HCT116 (cell line): ENCODE data around the gene WDFY2. TPM values are rescaled to one million over a fixed set of nuclear protein-coding genes. Genes with fewer than 3 reads are reported as not detected.

Experiments used
- ATAC-seq: fragments of 200-7000 bp; cut with Tn5 transposase; 2 replicates; pipeline ENCODE4 v1.9.1; 2020; ENCODE audit warnings: mild to moderate bottlenecking, moderate library complexity
- BruUV-seq: library from RNA; stranded (reverse); fragments of 400-500 nt; replicated peaks from 2 replicates; lab custom pipeline; 2021; lab: Mats Ljungman, UMichigan
- CTCF ChIA-PET: fragments of 300-600 bp; sonication (Branson Sonifier 250); formaldehyde crosslinking; loops from one replicate; lab custom pipeline; 2021; ENCODE audit warnings: antibody characterized with exemption; lab: Charles Lee
- POLR2A ChIA-PET: fragments of 300-600, 350-600 bp; sonication (Branson Sonifier 250); formaldehyde crosslinking; loops from one replicate; lab custom pipeline; 2021; ENCODE audit warnings: antibody characterized with exemption; lab: Charles Lee
- RAD21 ChIA-PET, 2 experiments: fragments of 300-600 bp; sonication (Branson Sonifier 250); formaldehyde crosslinking; loops; one replicate each; lab custom pipeline; 2023; ENCODE audit warnings: low total read pairs in 2 of 2; ENCODE audit not compliant: uncharacterized antibody in 2 of 2, unreplicated experiment in 2 of 2, low non-redundant PET in 1 of 2; lab: Charles Lee
- DNase-seq: peaks from one replicate; pipeline ENCODE4 v3.0.0-alpha.2; 2010; ENCODE audit warnings: low read depth, low spot score
- H2AFZ ChIP-seq: fragments of 200-600 bp; shearing (Covaris generic), sonication (generic); 2 replicates; pipeline ENCODE4 v1.6.1; 2017; ENCODE audit warnings: low read depth, mixed run types, mixed read lengths, antibody characterized with exemption, low read length; ENCODE audit not compliant: poor library complexity, severe bottlenecking
- H3K27ac ChIP-seq: 2 replicates; pipeline ENCODE4 v1.5.1; 2012; ENCODE audit warnings: low read depth, low read length
- H3K27me3 ChIP-seq: fragments of 200-600 bp; sonication (generic); 2 replicates; pipeline ENCODE4 v1.6.1; 2016; ENCODE audit warnings: mixed run types, low read length, mixed read lengths; ENCODE audit not compliant: insufficient read depth
- H3K36me3 ChIP-seq, 2 experiments: fragments of 200-500 bp in 1 of 2; fragments of 200-600 bp in 1 of 2; sonication (Bioruptor generic) in 1 of 2; sonication (generic) in 1 of 2; 2 replicates each; pipeline versions ENCODE4 v1.5.1 to v1.6.1; 2014 to 2016; ENCODE audit warnings: low read length in 2 of 2, inconsistent platforms in 1 of 2, mixed read lengths in 1 of 2, mixed run types in 1 of 2; ENCODE audit not compliant: insufficient read depth in 2 of 2, control insufficient read depth in 1 of 2
- H3K4me1 ChIP-seq, 2 experiments: fragments of 200-600 bp in 1 of 2; sonication (generic) in 1 of 2; 2 replicates each; pipeline versions ENCODE4 v1.5.1 to v1.6.1; 2012 to 2017; ENCODE audit warnings: low read length in 2 of 2, inconsistent platforms in 1 of 2, mild to moderate bottlenecking in 1 of 2, mixed read lengths in 1 of 2, mixed run types in 1 of 2, moderate library complexity in 1 of 2; ENCODE audit not compliant: insufficient read depth in 2 of 2, control insufficient read depth in 1 of 2
- H3K4me2 ChIP-seq: fragments of 200-600 bp; sonication (generic); 2 replicates; pipeline ENCODE4 v1.6.1; 2017; ENCODE audit warnings: mixed run types, low read length, mixed read lengths
- H3K4me3 ChIP-seq, 2 experiments: fragments of 200-600 bp in 1 of 2; sonication (generic) in 1 of 2; replicated peaks in 1 of 2; 2 replicates each; pipeline ENCODE4 v1.5.1; 2011 to 2016; ENCODE audit warnings: low read length in 2 of 2, control low read depth in 1 of 2, low read depth in 1 of 2, mild to moderate bottlenecking in 1 of 2, mixed read lengths in 1 of 2, mixed run types in 1 of 2
- H3K79me2 ChIP-seq: fragments of 200-600 bp; sonication (generic); 2 replicates; pipeline ENCODE4 v1.6.1; 2017; ENCODE audit warnings: mild to moderate bottlenecking, mixed run types, low read length, moderate library complexity, mixed read lengths; ENCODE audit not compliant: insufficient read depth
- H3K9ac ChIP-seq: fragments of 200-600 bp; sonication (generic); 2 replicates; pipeline ENCODE4 v1.6.1; 2016; ENCODE audit warnings: low read length, mixed read lengths
- H3K9me2 ChIP-seq: fragments of 200-600 bp; sonication (generic), shearing (Covaris generic); 2 replicates; pipeline ENCODE4 v1.6.1; 2017; ENCODE audit warnings: mixed run types, mild to moderate bottlenecking, moderate library complexity; ENCODE audit not compliant: insufficient read depth
- H3K9me3 ChIP-seq, 2 experiments: fragments of 200-500 bp in 1 of 2; fragments of 200-600 bp in 1 of 2; sonication (Bioruptor generic) in 1 of 2; sonication (generic) in 1 of 2; 2 replicates each; pipeline ENCODE4 v1.6.1; 2014 to 2017; ENCODE audit warnings: low read length in 2 of 2, mixed read lengths in 2 of 2, inconsistent platforms in 1 of 2, low read depth in 1 of 2, mild to moderate bottlenecking in 1 of 2, mixed run types in 1 of 2, moderate library complexity in 1 of 2; ENCODE audit not compliant: control insufficient read depth in 1 of 2, insufficient read depth in 1 of 2
- H4K20me1 ChIP-seq: fragments of 200-600 bp; sonication (generic), shearing (Covaris generic); 2 replicates; pipeline ENCODE4 v1.6.1; 2017; ENCODE audit warnings: mixed run types, mild to moderate bottlenecking, moderate library complexity; ENCODE audit not compliant: insufficient read depth
- CBX3 ChIP-seq: IDR thresholded peaks from 2 replicates; pipeline ENCODE4 v1.6.1; 2012; ENCODE audit warnings: low read depth
- EGR1 ChIP-seq: IDR thresholded peaks from 2 replicates; pipeline ENCODE4 v1.6.1; 2012; ENCODE audit warnings: low read depth
- FOSL1 ChIP-seq: IDR thresholded peaks from 2 replicates; pipeline ENCODE4 v1.6.1; 2012; ENCODE audit warnings: low read depth
- JUND ChIP-seq: IDR thresholded peaks from 2 replicates; pipeline ENCODE4 v1.6.1; 2012
- SP1 ChIP-seq: IDR thresholded peaks from 2 replicates; pipeline ENCODE4 v1.6.1; 2012; ENCODE audit warnings: low read depth
- SRF ChIP-seq: IDR thresholded peaks from 2 replicates; pipeline ENCODE4 v1.6.1; 2012; ENCODE audit warnings: low read depth
- intact Hi-C: fragments of 100-400 bp; cut with micrococcal nuclease; formaldehyde crosslinking; loops from 2 replicates; pipeline ENCODE4 v1.10.0; 2022
- total RNA-seq: library from RNA; stranded (reverse); gene quantifications from one replicate; pipeline ENCODE4 v1.2.1, GENCODE V29; 2021; ENCODE audit not compliant: unreplicated experiment
- TF ChIP-seq, protein P1 (sequence below), 3 experiments: fragments of 200-600 bp in 1 of 3; sonication (generic) in 1 of 3; IDR thresholded peaks in 2 of 3; conservative IDR thresholded peaks in 1 of 3; 2 replicates each; pipeline ENCODE4 v1.5.1; 2012 to 2017; ENCODE audit warnings: low read depth in 2 of 3, low read length in 2 of 3, antibody characterized with exemption in 1 of 3, borderline replicate concordance in 1 of 3, control low read depth in 1 of 3, mild to moderate bottlenecking in 1 of 3, mixed read lengths in 1 of 3, mixed run types in 1 of 3, moderate library complexity in 1 of 3; ENCODE audit not compliant: insufficient read depth in 1 of 3

WDFY2 gene
- total RNA-seq, 1 experiment from 2014 or later, result 6.1 TPM

DNA sequence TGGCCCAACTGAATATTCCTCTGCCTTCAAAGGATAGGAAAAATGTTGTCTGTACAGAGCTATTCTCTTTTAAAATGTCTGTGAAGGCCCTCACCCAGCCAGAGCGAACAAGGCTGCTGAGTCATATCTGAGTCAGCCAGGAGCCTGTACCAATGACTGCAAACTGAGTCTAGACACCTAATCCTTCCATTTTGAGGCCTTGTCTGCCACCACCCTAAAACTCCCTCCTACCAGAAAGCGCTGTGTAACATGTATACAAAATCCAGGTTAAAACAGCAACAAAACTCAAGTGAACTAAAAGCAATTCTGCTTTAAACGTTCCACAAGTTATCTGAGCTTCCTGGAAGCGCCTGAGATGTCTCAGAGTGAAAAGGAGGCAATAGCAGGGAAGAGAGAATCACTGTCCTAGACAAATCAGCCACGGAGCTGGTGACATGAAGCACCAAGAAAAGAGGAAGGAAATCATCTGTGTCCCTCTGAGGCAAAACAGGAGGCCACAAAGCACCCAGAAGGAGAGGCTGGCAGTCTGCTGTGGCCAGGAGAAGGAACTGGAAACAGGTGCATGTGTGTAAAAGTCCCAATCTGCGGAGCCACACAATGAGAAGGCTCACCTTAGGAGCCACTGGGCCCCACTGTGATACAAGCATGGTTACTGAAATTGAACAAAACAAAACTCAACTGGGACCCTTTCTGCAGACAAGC is 209.5 kb downstream of the WDFY2 start:
- H3K4me1 ChIP-seq, result peaks cover 9 to 16% of the 10 kb centered on the region in 2 experiments
- no peak overlapping the region for H3K4me3 ChIP-seq
- no TSS peak for BruUV-seq
- no peaks in the 10 kb centered on the region for H3K9me3 ChIP-seq
- CTCF ChIA-PET, result interaction anchor here (1.1 to 1.5 kb wide), 3 partner anchors 359 to 668 kb away, joined by 3 to 7 read pairs (median 3); no protein-coding TSS in a partner anchor
- no peaks in the 10 kb centered on the region for H3K36me3 ChIP-seq
- H3K27ac ChIP-seq, result peak overlapping the region; percentile 32; the same call in 1 of the 2 replicates
- TF ChIP-seq EGR1, result no peak
- peak; percentile 70 for TF ChIP-seq JUND
- TF ChIP-seq, protein P1, sequence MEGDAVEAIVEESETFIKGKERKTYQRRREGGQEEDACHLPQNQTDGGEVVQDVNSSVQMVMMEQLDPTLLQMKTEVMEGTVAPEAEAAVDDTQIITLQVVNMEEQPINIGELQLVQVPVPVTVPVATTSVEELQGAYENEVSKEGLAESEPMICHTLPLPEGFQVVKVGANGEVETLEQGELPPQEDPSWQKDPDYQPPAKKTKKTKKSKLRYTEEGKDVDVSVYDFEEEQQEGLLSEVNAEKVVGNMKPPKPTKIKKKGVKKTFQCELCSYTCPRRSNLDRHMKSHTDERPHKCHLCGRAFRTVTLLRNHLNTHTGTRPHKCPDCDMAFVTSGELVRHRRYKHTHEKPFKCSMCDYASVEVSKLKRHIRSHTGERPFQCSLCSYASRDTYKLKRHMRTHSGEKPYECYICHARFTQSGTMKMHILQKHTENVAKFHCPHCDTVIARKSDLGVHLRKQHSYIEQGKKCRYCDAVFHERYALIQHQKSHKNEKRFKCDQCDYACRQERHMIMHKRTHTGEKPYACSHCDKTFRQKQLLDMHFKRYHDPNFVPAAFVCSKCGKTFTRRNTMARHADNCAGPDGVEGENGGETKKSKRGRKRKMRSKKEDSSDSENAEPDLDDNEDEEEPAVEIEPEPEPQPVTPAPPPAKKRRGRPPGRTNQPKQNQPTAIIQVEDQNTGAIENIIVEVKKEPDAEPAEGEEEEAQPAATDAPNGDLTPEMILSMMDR (IDR thresholded peaks at IDR 0.05 in 2 of 3, conservative IDR thresholded peaks at IDR 0.05 in 1 of 3; ENCODE audit: borderline replicate concordance in 1 of 3, insufficient read depth in 1 of 3, low read depth in 2 of 3, low read length in 2 of 3), result no peak
- TF ChIP-seq SP1, result 0 out of 2 replicates have a peak, but pooled peaks have one; percentile 24
- no peak for TF ChIP-seq SRF
- TF ChIP-seq FOSL1, result peak; percentile 89
- 0 out of 2 replicates have a peak, but pooled peaks have one; percentile 32 for TF ChIP-seq CBX3
- TF ChIP-seq, all 23 proteins: peak for 4
- H3K9ac ChIP-seq, result peak overlapping the region; percentile 10; the same call in 1 of the 2 replicates
- no peaks in the 10 kb centered on the region for H3K27me3 ChIP-seq
- POLR2A ChIA-PET, result interaction anchor here (0.8 to 1.4 kb wide), 2 partner anchors 8 to 341 kb away, joined by 3 to 6 read pairs; partner anchors contain the start of gene INTS6
- DNase-seq (peak; percentile 55), ATAC-seq (peak; percentile 82)
- no peaks in the 10 kb centered on the region for H3K79me2 ChIP-seq
- peak overlapping the region; percentile 46 for H3K4me2 ChIP-seq
- RAD21 ChIA-PET, result no interaction called here
- intact Hi-C loops, result no loop called here
- H3K9me2 ChIP-seq, result no peaks in the 10 kb centered on the region
- H2AFZ ChIP-seq, result peak overlapping the region; percentile 33
- no peaks in the 10 kb centered on the region for H4K20me1 ChIP-seq
